Measurements from ENCODE around the gene RCOR1.

RCOR1 gene

GRCh38 chr14:102731871-102732800, 139.7 kb downstream of the RCOR1 start:
- no peak for TF ChIP-seq CTCF (IDR thresholded peaks at IDR 0.05; ENCODE audit: insufficient read depth, missing control alignments)
- no peak for DNase-seq (ENCODE audit: insufficient read length, low spot score)
- FAIRE-seq = no peak

DNA sequence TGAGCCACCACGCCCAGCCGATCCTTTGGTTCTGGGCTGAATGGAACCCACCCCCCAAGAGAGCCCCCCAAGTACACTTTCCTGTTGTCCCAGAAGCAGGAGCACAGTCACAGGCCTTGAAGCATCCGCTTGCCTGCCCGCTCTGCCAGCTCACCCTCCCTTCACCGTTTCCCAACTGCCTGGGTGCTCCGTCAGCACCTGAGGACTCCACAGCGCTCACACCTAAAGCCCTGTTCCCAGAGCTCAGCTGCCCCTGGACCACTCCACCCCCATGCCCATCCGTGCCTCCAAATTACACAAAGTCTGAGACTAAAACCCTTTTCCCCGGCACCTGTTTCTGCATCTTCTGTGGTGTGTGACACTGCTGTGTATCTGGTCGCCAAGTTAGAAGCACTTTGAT, 140.5 kb downstream of the RCOR1 start:
- FAIRE-seq (no peak), DNase-seq (ENCODE audit: insufficient read length, low spot score) (no peak)
- no peak for TF ChIP-seq CTCF (IDR thresholded peaks at IDR 0.05; ENCODE audit: insufficient read depth, missing control alignments)

- no peak for DNase-seq (ENCODE audit: insufficient read length, low spot score)
- TF ChIP-seq CTCF (IDR thresholded peaks at IDR 0.05; ENCODE audit: insufficient read depth, missing control alignments) = no peak
- no peak for FAIRE-seq
These were observed 140.9 kb downstream of the RCOR1 start for GRCh38 chr14:102733326-102733725.

GRCh38 chr14:102734436-102734835, 142.0 kb downstream of the RCOR1 start:
- TF ChIP-seq CTCF (IDR thresholded peaks at IDR 0.05; ENCODE audit: insufficient read depth, missing control alignments) = no peak
- DNase-seq (ENCODE audit: insufficient read length, low spot score) = no peak
- FAIRE-seq = no peak

- TF ChIP-seq CTCF (IDR thresholded peaks at IDR 0.05; ENCODE audit: insufficient read depth, missing control alignments) = no peak
- DNase-seq (ENCODE audit: insufficient read length, low spot score) (no peak), FAIRE-seq (no peak)
These were observed 144.5 kb downstream of the RCOR1 start for GRCh38 chr14:102736956-102737355.

- DNase-seq (ENCODE audit: insufficient read length, low spot score) = no peak
- FAIRE-seq = no peak
- TF ChIP-seq CTCF (IDR thresholded peaks at IDR 0.05; ENCODE audit: insufficient read depth, missing control alignments) = no peak
These were observed 145.2 kb downstream of the RCOR1 start for GRCh38 chr14:102737402-102738372.
